ENCODE results near the gene PEAK1.

The PEAK1 gene

DNA sequence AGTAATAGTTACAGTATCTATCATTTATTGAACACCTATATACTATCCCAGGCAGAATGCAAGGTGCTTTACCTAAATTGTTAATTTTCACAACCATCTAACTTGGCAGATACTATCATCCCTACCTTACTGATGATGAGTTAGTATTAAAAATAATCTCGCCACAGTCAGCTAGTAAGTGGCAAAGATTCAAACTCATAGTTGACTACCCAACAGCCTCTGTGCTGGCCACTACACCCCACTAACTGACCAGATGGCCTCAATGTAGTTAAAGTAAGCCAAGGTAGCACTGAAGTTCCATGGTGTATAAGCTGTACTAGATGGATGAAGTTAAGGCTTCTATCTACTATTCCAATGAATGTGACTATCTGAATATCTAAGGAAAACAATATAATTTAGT, 44.8 kb downstream of the PEAK1 start:
- no peak for DNase-seq
- in situ Hi-C loops (cut with MboI; ENCODE audit: low pct_unique_long_range_greater_than_20kb, low sequenced_read_pairs): no loop called here

DNA sequence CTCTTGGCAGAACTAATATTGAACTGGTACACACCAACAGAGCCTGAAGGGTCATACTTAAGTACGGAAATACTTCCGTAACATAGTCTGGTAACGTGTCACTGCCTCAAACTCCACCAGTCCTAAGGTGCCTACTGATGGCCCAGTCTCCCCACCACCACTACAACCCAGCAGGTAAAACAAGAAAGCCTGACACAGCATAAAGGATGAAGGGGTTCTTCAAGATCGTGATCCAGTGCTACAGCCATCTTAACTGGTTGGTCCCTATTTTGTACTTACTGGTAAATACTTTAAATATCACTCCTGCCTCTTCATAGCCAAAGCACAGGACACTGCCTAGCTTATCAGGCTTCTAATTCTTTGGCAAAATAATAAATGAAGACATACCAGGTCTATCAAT, 46.5 kb downstream of the PEAK1 start:
- in situ Hi-C loops (cut with MboI; ENCODE audit: low pct_unique_long_range_greater_than_20kb, low sequenced_read_pairs): no loop called here
- no peak for DNase-seq

DNA sequence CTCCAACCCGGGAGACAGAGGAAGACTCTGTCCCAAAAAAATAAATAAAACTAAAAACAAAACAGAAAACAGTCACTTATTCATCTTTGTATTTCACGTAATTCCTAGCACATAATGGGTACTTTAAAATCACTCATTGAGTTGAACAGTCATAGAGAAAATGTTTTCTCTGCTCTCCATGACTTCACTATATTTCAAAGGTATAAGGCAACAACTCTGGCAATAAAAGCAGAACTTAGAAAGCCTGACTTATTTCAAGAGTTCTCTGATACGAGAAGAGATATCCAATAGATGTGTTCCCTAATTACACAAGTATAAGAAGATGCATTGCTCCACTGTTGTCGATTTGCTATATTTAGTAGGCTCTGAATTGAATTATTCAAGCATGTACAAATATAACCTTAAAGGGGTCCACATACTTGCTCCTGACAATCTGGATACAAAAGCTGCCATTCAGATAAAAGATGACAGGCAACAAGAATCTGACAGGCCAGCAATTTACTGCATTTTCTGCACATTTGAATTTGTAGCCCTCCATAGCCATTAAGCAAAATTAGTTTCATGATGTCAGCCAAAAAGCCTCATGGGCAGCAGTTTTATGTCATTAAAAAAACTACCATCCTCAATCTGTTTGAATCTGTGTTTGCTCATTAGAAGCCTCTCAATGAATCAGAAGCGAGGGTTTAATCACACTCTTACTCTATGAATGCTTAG, 47.9 kb downstream of the PEAK1 start:
- no peak for DNase-seq
- in situ Hi-C loops (cut with MboI; ENCODE audit: low pct_unique_long_range_greater_than_20kb, low sequenced_read_pairs): no loop called here

DNA sequence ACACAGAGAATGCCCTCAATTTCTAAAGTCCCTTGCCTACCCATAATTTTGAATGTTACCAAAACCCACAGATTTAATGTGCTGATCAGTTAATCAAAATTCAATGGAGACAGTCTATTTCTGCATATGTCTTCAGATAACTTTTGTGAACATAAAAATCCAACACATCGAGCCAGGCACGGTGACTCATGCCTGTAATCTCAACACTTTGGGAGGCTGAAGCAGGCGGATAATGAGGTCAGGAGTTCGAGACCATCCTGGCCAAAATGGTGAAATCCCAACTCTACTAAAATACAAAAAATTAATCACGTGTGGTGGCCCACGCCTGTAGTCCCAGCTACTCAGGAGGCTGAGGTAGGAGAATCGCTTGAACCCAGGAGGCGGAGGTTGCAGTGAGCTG, 49.3 kb downstream of the PEAK1 start:
- in situ Hi-C loops (cut with MboI; ENCODE audit: low pct_unique_long_range_greater_than_20kb, low sequenced_read_pairs): no loop called here
- DNase-seq: no peak

DNA sequence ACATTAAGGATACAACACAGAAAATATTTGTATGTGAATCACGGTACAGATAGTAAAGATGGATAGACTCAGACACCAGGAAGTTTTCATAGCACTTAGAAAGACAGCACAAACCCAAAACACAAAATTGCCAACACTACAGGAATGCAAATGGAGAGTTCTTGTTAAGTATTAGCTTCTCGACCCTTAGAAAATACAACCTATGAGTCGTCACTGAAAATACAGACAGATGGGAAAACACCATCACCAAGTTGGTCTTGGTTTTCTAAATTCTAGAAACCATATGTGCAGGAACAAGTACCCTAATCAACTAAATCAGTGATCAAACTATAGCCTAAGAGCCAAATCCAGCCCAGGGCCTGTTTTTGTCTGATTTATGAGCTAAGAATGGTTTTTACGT, 50.7 kb downstream of the PEAK1 start:
- no peak for DNase-seq
- in situ Hi-C loops (cut with MboI; ENCODE audit: low pct_unique_long_range_greater_than_20kb, low sequenced_read_pairs): no loop called here

DNA sequence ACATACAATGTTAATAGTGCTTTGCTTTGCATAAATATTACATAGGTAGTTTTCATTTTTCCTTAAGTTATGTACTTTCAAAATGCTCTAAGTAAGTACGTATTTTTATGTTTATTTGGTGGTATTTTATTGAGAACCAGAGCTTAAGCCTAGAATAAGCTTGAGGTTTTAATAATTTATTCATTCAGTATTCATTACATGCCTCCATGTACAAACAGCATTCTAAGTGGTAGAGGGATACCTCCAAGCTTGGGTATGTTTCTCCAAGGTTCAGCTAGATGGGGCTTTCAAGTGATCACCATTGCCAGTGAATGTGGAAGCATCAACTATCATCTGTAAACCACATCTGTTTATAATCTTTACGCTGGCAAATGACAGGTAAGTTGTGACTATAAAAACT, 52.3 kb downstream of the PEAK1 start:
- in situ Hi-C loops (cut with MboI; ENCODE audit: low pct_unique_long_range_greater_than_20kb, low sequenced_read_pairs): no loop called here

DNA sequence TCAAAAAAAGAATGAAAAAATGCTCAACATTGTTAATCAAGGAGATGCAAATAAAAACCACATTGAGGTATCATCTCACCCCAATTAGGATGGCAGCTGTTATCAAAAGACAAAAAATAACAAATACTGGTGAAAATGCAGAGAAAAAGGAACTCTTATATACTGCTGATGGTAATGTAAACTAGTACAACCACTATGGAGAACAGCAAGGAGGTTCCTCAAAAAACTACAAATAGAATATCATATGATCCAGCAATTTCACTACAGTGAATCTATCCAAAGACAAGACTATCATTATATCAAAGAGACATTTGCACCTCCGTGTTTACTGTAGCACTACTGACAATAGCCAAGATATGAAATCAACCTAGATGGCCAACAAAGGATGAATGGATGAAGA, 58.4 kb downstream of the PEAK1 start:
- in situ Hi-C loops (cut with MboI; ENCODE audit: low pct_unique_long_range_greater_than_20kb, low sequenced_read_pairs): no loop called here
- no peak for DNase-seq

More for the DNA sequence above, 52.3 kb downstream of the PEAK1 start:
- no peak for DNase-seq

DNA sequence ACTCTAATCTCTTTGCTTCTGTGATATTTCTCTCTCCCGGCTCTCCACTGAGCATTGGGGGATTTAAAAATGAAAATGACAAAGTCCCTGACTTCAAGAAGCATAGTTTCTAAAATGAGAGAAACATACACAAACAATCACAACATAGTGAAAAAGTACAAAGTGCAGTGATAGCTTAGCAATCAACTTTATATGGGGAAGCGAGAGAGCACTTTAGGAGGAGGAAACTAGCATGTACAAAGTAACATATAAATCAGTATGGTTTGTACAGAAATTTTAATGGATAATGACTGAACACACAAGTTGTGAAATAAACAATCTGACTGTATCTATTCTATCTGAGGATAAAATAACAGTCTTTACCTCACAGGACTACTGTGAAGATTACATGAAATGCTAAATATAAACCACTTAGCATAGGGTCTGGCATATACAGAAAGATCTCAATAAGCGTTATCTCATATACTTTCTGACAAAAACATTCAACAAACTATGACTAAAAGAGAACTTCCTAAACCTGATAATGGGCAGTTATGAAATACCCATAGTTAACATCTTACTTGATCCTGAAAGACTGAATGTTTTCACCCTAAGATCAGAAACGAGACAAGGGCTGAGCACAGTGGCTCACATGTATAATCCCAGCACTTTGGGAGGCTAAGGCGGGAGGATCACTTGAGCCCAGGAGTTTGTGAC, 61.2 kb downstream of the PEAK1 start:
- DNase-seq: no peak
- in situ Hi-C loops (cut with MboI; ENCODE audit: low pct_unique_long_range_greater_than_20kb, low sequenced_read_pairs): no loop called here

DNA sequence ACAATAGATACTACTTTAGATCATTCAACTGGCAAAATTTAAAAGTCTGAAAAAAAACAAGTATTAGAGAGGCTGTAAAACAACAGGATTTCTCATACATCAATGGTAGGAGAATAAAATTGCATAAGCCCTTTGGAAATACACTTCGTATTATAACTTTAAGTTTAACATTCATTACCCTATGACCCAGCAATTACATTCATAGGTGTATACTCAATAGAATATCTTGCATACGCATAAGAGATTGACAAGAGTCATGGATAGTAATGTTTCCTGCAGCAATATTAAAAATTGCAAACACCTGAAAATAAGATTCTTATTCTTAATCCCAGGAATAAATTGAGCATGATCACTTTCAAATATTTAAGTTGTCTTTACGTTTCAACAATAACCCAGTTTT, 63.6 kb downstream of the PEAK1 start:
- in situ Hi-C loops (cut with MboI; ENCODE audit: low pct_unique_long_range_greater_than_20kb, low sequenced_read_pairs): no loop called here
- no peak for DNase-seq

DNA sequence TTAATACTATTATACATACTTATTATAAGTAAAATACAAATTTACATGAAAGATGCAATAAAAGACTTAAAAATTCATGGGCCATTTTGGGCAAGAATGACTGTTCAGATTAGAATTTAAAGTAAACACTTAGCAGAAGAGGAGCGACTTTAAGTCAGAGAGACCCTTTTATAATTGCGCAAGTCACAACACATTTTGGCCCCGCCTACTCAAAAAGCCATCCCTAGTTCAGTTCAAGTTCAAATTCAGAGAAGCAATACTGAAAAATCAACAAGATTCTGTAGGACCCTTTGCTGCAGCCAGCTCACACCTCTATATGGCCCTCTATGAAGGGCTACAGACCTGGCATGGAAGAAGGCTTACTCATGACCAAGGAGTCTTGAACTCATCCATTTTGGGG, 64.6 kb downstream of the PEAK1 start:
- DNase-seq: no peak
- in situ Hi-C loops (cut with MboI; ENCODE audit: low pct_unique_long_range_greater_than_20kb, low sequenced_read_pairs): no loop called here

DNA sequence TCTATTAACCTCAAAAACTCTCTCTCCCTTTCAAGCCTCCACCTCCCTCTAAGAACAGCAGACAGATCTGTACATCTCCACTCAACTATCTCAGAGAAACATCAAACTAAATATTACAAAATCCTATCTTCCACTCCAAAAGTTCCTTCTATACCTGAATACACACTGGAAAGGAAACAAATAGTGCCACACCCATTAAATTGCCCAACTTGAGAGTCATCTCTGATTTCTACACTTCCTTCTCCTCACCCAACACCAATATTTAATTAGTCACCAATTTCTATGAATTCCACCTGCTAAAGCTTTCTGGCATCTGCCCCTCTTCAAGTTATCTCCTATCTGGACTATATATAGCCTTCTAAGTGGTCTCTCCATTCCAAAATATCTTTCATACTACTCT, 65.8 kb downstream of the PEAK1 start:
- DNase-seq: no peak
- in situ Hi-C loops (cut with MboI; ENCODE audit: low pct_unique_long_range_greater_than_20kb, low sequenced_read_pairs): no loop called here

DNA sequence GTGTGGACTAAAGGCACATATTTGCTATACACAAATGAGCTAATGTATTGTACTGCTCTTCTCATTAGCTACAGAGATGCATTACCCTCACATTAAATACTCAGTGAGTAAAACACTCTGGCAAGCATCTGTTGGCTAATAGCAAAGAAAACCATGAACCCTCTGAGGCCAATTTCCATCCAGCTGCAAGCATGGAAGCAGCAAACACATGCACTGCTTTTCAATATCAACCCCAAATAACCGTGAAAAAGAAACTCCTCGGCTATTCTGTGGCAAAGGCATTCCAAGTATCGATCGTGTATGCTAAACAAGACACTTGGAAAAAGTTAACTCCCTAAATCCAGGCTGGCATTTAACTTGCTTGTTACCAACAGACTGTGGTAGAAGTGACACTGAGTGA, 67.0 kb downstream of the PEAK1 start:
- no peak for DNase-seq
- in situ Hi-C loops (cut with MboI; ENCODE audit: low pct_unique_long_range_greater_than_20kb, low sequenced_read_pairs): no loop called here

DNA sequence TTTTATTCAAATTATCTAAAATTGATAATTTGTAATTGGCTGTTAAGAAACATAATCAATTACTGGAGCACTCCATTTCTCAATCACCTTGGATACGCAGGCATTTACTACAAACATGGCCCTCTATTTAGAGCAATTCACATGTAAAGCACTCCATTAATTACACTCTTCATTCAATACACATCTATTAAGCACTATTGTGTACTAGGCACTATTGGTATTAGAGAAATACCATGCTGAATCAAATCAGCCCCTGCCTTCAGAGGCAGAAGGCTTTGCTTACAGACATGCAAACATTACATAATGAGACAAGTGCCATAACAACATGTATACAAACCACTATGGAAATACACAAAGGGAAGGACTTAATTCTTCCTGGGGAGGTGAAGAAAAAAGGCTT, 69.1 kb downstream of the PEAK1 start:
- DNase-seq: no peak
- in situ Hi-C loops (cut with MboI; ENCODE audit: low pct_unique_long_range_greater_than_20kb, low sequenced_read_pairs): no loop called here

DNA sequence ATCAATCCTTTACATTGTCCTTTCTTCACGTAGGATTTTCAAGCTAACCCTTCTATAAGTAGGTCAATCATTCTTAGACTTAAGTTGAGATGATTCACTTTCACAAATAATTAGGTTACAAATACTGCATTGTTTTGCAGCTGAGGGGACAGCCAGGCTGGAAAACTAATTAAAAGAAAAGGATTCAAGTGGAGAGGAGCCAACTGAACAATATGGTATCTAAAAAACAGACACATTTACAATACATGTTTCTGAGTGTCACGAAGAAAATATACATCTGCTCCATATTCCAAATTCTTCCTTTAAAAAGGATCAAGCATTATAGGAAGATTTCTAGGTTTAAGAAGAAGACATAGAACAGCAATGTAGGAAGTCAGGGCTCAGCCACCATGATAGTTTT, 70.2 kb downstream of the PEAK1 start:
- in situ Hi-C loops (cut with MboI; ENCODE audit: low pct_unique_long_range_greater_than_20kb, low sequenced_read_pairs): no loop called here
- DNase-seq: no peak

DNA sequence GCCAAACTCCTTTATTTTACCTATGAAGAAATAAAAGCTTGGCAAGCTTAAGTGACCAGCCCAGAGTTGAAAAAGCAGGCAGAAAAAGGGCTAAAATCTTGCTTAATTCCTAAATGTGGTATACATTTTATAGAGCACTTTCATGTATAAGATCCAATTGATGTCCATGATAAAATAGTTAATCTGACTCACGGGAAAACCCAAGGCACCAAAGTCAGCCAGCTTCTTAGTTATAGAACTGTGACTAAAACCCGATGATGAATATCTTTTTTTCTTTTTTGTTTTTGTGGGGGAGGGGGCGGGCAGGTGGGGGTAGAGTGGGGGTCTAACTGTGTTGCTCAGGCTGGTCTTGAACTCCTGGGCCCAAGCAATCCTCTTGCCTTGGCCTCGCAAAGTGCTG, 71.4 kb downstream of the PEAK1 start:
- in situ Hi-C loops (cut with MboI; ENCODE audit: low pct_unique_long_range_greater_than_20kb, low sequenced_read_pairs): no loop called here
- no peak for DNase-seq

DNA sequence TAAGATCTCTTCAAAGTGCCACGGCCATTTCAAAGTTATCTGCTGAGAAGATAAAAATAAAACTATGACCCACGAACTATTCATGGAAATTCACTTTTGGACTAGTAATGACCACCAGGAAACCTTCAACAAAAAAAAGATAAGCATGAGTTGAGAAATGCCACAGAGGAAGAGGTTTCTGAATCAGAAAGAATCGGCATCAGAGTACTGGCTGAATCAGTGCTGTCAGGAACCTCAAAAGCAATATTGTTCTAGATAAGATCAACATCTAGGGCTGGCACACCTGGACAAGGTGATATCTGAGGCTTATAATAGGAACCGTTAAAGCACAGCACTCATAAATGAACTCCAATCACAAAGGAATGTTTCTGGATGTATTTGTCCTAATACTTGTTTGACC, 72.7 kb downstream of the PEAK1 start:
- in situ Hi-C loops (cut with MboI; ENCODE audit: low pct_unique_long_range_greater_than_20kb, low sequenced_read_pairs): no loop called here
- DNase-seq: peak; percentile 43

DNA sequence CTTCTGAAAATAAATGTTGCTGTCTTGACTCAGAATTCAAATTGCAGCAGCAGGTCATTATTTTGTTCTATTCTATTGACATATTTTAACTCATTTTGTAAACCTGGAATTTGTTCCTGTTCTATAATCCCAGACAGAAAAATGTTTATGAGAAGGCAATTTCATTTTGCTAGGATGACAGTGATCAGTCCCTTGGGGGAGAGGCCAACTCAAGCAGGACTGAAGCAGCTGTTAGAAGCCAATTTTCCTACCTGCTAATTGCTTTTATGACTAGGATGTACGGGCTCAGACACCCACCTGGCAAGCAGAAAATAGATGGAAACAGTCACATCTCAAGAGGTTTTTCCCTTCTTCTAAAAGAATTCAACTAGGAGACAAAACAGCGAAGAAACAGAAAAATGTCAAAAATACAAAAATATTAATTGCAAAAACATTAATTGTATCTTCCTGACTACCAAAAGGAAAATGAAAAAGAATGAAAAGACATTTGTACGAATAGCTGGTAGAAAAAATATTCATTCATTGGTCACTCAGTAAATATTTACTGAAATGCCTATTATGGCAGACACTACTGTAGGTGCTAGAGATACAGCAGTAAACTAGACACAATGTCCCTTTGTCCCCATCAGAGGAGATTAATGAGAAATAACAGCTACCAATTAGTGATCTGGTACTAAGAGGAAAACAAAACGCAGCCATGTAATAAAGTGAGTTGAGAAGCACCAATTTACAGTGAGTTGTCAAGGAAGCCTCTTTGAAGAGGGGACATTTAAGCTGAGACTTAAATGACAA, 73.5 kb downstream of the PEAK1 start:
- no peak for DNase-seq
- in situ Hi-C loops (cut with MboI; ENCODE audit: low pct_unique_long_range_greater_than_20kb, low sequenced_read_pairs): no loop called here

DNA sequence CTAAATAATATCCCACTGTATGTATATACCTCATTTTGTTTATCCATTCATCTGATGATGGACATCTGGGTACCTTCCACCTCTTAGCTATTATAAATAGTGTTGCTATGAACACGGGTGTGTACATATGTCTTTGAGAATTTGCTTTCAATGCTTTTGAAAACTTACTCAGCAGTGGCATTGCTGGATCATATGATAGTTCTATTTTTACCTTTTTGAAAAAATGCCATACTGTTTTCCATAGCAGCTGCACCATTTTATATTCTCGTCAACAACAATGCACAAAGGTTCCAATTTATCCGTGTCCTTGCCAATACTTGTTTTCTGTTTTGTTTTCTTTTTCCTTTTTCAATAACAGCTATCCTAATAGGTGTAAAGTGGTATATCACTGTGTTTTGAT, 77.1 kb downstream of the PEAK1 start:
- DNase-seq: no peak
- in situ Hi-C loops (cut with MboI; ENCODE audit: low pct_unique_long_range_greater_than_20kb, low sequenced_read_pairs): no loop called here

DNA sequence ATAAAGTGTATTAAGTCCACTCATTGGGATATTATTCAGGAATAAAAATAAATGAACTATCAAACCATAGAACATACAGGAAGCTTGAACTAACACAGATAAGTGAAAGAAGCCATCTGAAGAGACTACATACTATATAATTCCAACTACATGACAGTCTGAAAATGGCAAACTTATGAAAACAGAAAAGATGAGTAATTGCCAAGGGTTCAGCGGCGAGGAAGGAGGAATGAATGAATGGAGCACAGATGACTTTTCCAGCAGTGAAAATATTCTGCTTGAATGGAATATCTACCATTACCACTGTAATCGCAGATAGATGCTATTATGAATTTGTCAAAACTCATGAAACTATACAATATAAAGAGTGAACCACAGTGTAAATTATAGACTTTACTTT, 79.7 kb downstream of the PEAK1 start:
- DNase-seq: no peak
- in situ Hi-C loops (cut with MboI; ENCODE audit: low pct_unique_long_range_greater_than_20kb, low sequenced_read_pairs): no loop called here

DNA sequence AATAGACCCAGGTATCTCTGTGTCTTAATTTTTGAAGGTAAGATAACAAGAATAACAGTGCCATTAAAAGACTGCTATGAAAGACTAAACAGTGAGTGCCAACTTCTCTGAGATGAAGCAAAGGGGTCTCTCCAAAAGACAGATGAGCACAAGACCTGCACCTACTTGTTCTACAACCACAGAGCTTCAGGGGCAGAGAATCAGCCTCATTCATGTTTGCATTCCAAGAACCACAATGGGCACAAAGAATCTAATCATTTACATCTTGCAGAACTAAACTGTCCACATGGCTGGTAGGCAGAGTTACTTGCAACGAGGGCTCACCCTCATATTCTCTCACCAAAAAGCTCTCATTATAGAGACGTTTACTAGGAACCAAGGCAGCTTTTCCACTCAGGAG, 83.9 kb downstream of the PEAK1 start:
- in situ Hi-C loops (cut with MboI; ENCODE audit: low pct_unique_long_range_greater_than_20kb, low sequenced_read_pairs): no loop called here
- DNase-seq: no peak
